ENCODE measurements around the gene FAM217B. TPM values are rescaled to one million over a fixed set of nuclear protein-coding genes. Genes with fewer than 3 reads are reported as not detected.

Gene FAM217B
- polyA plus RNA-seq, 1 donor from 2014 or later: 15.1 TPM

DNA sequence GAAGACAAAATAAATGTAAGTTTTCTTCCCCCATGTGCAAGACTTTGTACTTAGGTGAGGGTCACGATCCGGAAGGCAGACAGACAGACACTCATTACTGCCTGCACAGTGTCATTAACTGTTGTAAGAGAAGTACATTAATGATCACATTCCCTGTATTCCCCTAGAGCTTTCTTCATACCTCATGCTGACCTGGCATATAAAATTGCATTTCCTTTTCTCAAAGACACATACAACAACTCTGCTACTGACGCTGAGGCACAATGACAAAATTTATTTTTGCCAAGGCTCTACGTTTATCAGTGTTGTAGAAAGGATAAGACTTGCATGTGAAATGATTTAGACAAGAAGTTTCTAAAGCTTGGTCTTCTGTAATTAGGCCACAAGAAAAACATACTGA lies 3.8 kb upstream of the FAM217B start:
- H3K4me3 ChIP-seq (ENCODE audit: low read length): no peak overlapping the region
- H2AFZ ChIP-seq (ENCODE audit: low read depth, low read length): no peak overlapping the region
- H4K20me1 ChIP-seq (ENCODE audit: insufficient read depth): no peaks in the 10 kb centered on the region
- H3F3A ChIP-seq (ENCODE audit: insufficient read depth, low read length, poor library complexity, severe bottlenecking): peaks cover 7% of the 10 kb centered on the region
- TF ChIP-seq RAD21 (conservative IDR thresholded peaks at IDR 0.05) (no peak), POLR2AphosphoS5 (IDR thresholded peaks at IDR 0.05) (no peak), MXI1 (conservative IDR thresholded peaks at IDR 0.05; ENCODE audit: poor library complexity, severe bottlenecking) (no peak), TAF1 (IDR thresholded peaks at IDR 0.05; ENCODE audit: low read depth) (no peak), SMC3 (conservative IDR thresholded peaks at IDR 0.05; ENCODE audit: poor library complexity) (no peak), EZH2 (IDR thresholded peaks at IDR 0.05; ENCODE audit: borderline replicate concordance, insufficient read depth, low read length, poor library complexity, severe bottlenecking) (no peak), EP300 (conservative IDR thresholded peaks at IDR 0.05; ENCODE audit: poor library complexity, severe bottlenecking) (no peak)
- TF ChIP-seq, protein P1, sequence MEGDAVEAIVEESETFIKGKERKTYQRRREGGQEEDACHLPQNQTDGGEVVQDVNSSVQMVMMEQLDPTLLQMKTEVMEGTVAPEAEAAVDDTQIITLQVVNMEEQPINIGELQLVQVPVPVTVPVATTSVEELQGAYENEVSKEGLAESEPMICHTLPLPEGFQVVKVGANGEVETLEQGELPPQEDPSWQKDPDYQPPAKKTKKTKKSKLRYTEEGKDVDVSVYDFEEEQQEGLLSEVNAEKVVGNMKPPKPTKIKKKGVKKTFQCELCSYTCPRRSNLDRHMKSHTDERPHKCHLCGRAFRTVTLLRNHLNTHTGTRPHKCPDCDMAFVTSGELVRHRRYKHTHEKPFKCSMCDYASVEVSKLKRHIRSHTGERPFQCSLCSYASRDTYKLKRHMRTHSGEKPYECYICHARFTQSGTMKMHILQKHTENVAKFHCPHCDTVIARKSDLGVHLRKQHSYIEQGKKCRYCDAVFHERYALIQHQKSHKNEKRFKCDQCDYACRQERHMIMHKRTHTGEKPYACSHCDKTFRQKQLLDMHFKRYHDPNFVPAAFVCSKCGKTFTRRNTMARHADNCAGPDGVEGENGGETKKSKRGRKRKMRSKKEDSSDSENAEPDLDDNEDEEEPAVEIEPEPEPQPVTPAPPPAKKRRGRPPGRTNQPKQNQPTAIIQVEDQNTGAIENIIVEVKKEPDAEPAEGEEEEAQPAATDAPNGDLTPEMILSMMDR (IDR thresholded peaks at IDR 0.05; ENCODE audit: poor library complexity, severe bottlenecking): no peak
- TF ChIP-seq, protein P2, sequence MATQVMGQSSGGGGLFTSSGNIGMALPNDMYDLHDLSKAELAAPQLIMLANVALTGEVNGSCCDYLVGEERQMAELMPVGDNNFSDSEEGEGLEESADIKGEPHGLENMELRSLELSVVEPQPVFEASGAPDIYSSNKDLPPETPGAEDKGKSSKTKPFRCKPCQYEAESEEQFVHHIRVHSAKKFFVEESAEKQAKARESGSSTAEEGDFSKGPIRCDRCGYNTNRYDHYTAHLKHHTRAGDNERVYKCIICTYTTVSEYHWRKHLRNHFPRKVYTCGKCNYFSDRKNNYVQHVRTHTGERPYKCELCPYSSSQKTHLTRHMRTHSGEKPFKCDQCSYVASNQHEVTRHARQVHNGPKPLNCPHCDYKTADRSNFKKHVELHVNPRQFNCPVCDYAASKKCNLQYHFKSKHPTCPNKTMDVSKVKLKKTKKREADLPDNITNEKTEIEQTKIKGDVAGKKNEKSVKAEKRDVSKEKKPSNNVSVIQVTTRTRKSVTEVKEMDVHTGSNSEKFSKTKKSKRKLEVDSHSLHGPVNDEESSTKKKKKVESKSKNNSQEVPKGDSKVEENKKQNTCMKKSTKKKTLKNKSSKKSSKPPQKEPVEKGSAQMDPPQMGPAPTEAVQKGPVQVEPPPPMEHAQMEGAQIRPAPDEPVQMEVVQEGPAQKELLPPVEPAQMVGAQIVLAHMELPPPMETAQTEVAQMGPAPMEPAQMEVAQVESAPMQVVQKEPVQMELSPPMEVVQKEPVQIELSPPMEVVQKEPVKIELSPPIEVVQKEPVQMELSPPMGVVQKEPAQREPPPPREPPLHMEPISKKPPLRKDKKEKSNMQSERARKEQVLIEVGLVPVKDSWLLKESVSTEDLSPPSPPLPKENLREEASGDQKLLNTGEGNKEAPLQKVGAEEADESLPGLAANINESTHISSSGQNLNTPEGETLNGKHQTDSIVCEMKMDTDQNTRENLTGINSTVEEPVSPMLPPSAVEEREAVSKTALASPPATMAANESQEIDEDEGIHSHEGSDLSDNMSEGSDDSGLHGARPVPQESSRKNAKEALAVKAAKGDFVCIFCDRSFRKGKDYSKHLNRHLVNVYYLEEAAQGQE (IDR thresholded peaks at IDR 0.05; ENCODE audit: borderline replicate concordance): no peak
- H3K9me2 ChIP-seq (ENCODE audit: insufficient read depth, low read length): no peaks in the 10 kb centered on the region
- no peaks in the 10 kb centered on the region for H3K79me2 ChIP-seq (replicated peaks; ENCODE audit: insufficient read depth, low read length)
- no peaks in the 10 kb centered on the region for H3K9me3 ChIP-seq (ENCODE audit: low read length)
- no peaks in the 10 kb centered on the region for H3K27me3 ChIP-seq (ENCODE audit: insufficient read depth, low read depth, low read length)
- H3K9ac ChIP-seq (ENCODE audit: low read length): no peak overlapping the region
- H3K27ac ChIP-seq (ENCODE audit: low read length): no peak overlapping the region
- H3K4me2 ChIP-seq (ENCODE audit: low read length): no peak overlapping the region
- no peaks in the 10 kb centered on the region for H3K36me3 ChIP-seq (ENCODE audit: insufficient read depth, low read length)

DNA sequence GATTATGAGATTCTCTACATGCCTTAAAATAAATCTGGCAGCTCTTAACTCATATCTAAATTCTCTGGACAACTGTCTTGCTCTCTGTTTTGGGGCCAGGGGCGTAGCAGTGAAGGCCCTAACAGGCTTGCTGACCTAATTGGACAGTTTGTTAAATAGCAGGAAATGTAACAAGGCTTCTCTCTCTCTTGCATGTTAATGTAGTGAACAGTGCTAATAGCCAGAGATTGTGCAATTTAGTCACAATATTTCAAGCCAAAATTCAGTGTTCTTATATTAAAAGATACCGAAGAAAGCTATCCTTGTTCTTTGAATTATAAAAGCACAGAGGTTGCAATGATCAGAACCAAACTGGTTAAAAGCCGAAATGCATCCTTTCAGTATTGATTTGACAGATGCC lies 3.0 kb upstream of the FAM217B start:
- H3K9me3 ChIP-seq (ENCODE audit: low read length): no peaks in the 10 kb centered on the region
- peaks cover 7% of the 10 kb centered on the region for H3F3A ChIP-seq (ENCODE audit: insufficient read depth, low read length, poor library complexity, severe bottlenecking)
- H2AFZ ChIP-seq (ENCODE audit: low read depth, low read length): no peak overlapping the region
- no peaks in the 10 kb centered on the region for H3K27me3 ChIP-seq (ENCODE audit: insufficient read depth, low read depth, low read length)
- H3K9me2 ChIP-seq (ENCODE audit: insufficient read depth, low read length): no peaks in the 10 kb centered on the region
- TF ChIP-seq MXI1 (conservative IDR thresholded peaks at IDR 0.05; ENCODE audit: poor library complexity, severe bottlenecking) (no peak), EZH2 (IDR thresholded peaks at IDR 0.05; ENCODE audit: borderline replicate concordance, insufficient read depth, low read length, poor library complexity, severe bottlenecking) (no peak), TAF1 (IDR thresholded peaks at IDR 0.05; ENCODE audit: low read depth) (no peak), EP300 (conservative IDR thresholded peaks at IDR 0.05; ENCODE audit: poor library complexity, severe bottlenecking) (no peak), RAD21 (conservative IDR thresholded peaks at IDR 0.05) (no peak), POLR2AphosphoS5 (IDR thresholded peaks at IDR 0.05) (no peak), SMC3 (conservative IDR thresholded peaks at IDR 0.05; ENCODE audit: poor library complexity) (no peak)
- TF ChIP-seq, protein P2 (IDR thresholded peaks at IDR 0.05; ENCODE audit: borderline replicate concordance): no peak
- TF ChIP-seq, protein P1 (IDR thresholded peaks at IDR 0.05; ENCODE audit: poor library complexity, severe bottlenecking): no peak
- H3K4me2 ChIP-seq (ENCODE audit: low read length): no peak overlapping the region
- no peaks in the 10 kb centered on the region for H3K36me3 ChIP-seq (ENCODE audit: insufficient read depth, low read length)
- H3K79me2 ChIP-seq (replicated peaks; ENCODE audit: insufficient read depth, low read length): no peaks in the 10 kb centered on the region
- H3K27ac ChIP-seq (ENCODE audit: low read length): no peak overlapping the region
- H3K4me3 ChIP-seq (ENCODE audit: low read length): no peak overlapping the region
- H4K20me1 ChIP-seq (ENCODE audit: insufficient read depth): no peaks in the 10 kb centered on the region
- no peak overlapping the region for H3K9ac ChIP-seq (ENCODE audit: low read length)
